Mesenteric fat pad (tissue), 1 donor: Measurements from ENCODE around the gene SERPIND1. TPM values are rescaled to one million over a fixed set of nuclear protein-coding genes. Genes with fewer than 3 reads are reported as not detected.
A peak's percentile ranks its signal among the peaks of the same experiment; 100 is the strongest.

Experiments used
- DNase-seq: peaks from one replicate; pipeline ENCODE4 v3.0.0-alpha.2; 2020; ENCODE audit warnings: low spot score
- total RNA-seq: library from RNA; stranded (reverse); fragmentation: NEBNext Ultra II Directional; extraction: Animal tissue kit (Norgen Biotek cat#: 25700); gene quantifications from one replicate; pipeline ENCODE4 v1.2.1, GENCODE V29; 2021
- donor health status: DM: yes; HTN: yes; CAD: no.

SERPIND1 gene
- total RNA-seq, 1 donor from 2014 or later, result 0.35 TPM

GRCh38 chr22:20788627-20789344, 14.9 kb downstream of the SERPIND1 start:
- no peak for DNase-seq

GRCh38 chr22:20792221-20792965, 18.5 kb downstream of the SERPIND1 start:
- no peak for DNase-seq

GRCh38 chr22:20792966-20793728, 19.2 kb downstream of the SERPIND1 start:
- no peak for DNase-seq

GRCh38 chr22:20793748-20794649, 20.1 kb downstream of the SERPIND1 start:
- no peak for DNase-seq

- no peak for DNase-seq
Observed at GRCh38 chr22:20794650-20795413, 20.9 kb downstream of the SERPIND1 start.

GRCh38 chr22:20796731-20797130, 22.8 kb downstream of the SERPIND1 start:
- DNase-seq, result no peak

- DNase-seq, result no peak
Observed at GRCh38 chr22:20798218-20798617, 24.3 kb downstream of the SERPIND1 start.

- no peak for DNase-seq
Observed at GRCh38 chr22:20798974-20799373, 25.1 kb downstream of the SERPIND1 start.

GRCh38 chr22:20799449-20799848, 25.5 kb downstream of the SERPIND1 start:
- no peak for DNase-seq

GRCh38 chr22:20802452-20802851, 28.5 kb downstream of the SERPIND1 start:
- DNase-seq, result no peak

- no peak for DNase-seq
Observed at GRCh38 chr22:20802922-20803553, 29.1 kb downstream of the SERPIND1 start.

GRCh38 chr22:20803696-20804324, 29.9 kb downstream of the SERPIND1 start:
- DNase-seq, result no peak

GRCh38 chr22:20804650-20805049, 30.7 kb downstream of the SERPIND1 start:
- no peak for DNase-seq

- DNase-seq, result no peak
Observed at GRCh38 chr22:20805972-20806471, 32.1 kb downstream of the SERPIND1 start.

- no peak for DNase-seq
Observed at GRCh38 chr22:20807315-20807752, 33.4 kb downstream of the SERPIND1 start.

GRCh38 chr22:20808844-20809243, 34.9 kb downstream of the SERPIND1 start:
- DNase-seq, result no peak

GRCh38 chr22:20809538-20810185, 35.7 kb downstream of the SERPIND1 start:
- DNase-seq, result peak; percentile 41

GRCh38 chr22:20810645-20811044, 36.7 kb downstream of the SERPIND1 start:
- peak; percentile 60 for DNase-seq
